OCI-LY7 (cell line): Measurements from ENCODE around the gene TUBAL3. TPM values are rescaled to one million over a fixed set of nuclear protein-coding genes. Genes with fewer than 3 reads are reported as not detected.

ENCODE experiments used
- BruUV-seq: library from RNA; stranded (reverse); fragments of 400-500 nt; replicated peaks from 2 replicates; lab custom pipeline; 2021; lab: Mats Ljungman, UMichigan
- CTCF ChIA-PET: fragments of 300-600 bp; sonication (Branson Sonifier 250); formaldehyde crosslinking; loops from one replicate; lab custom pipeline; 2022; ENCODE audit warnings: antibody characterized with exemption; ENCODE audit not compliant: unreplicated experiment; lab: Charles Lee
- POLR2A ChIA-PET: fragments of 300-600 bp; sonication (Branson Sonifier 250); formaldehyde crosslinking; loops from one replicate; lab custom pipeline; 2022; ENCODE audit warnings: antibody characterized with exemption; lab: Charles Lee
- DNase-seq: peaks from one replicate; pipeline ENCODE4 v3.0.0-alpha.2; 2015; ENCODE audit warnings: low spot score
- H2AFZ ChIP-seq: fragments of 200-600 bp; sonication (generic), shearing (Covaris generic); 2 replicates; pipeline ENCODE4 v1.6.1; 2014; ENCODE audit warnings: mild to moderate bottlenecking, antibody characterized with exemption, low read length, moderate library complexity
- H3K27ac ChIP-seq: fragments of 200-600 bp; sonication (generic); 2 replicates; pipeline ENCODE4 v1.5.1; 2014; ENCODE audit warnings: mixed run types, low read depth, mild to moderate bottlenecking, moderate library complexity, low read length, inconsistent platforms; ENCODE audit not compliant: poor library complexity, severe bottlenecking
- H3K36me3 ChIP-seq: fragments of 200-600 bp; sonication (generic); 2 replicates; pipeline ENCODE4 v1.6.1; 2014; ENCODE audit warnings: mild to moderate bottlenecking, antibody characterized with exemption, low read length, moderate library complexity, mixed read lengths; ENCODE audit not compliant: insufficient read depth
- H3K4me1 ChIP-seq: fragments of 200-600 bp; sonication (generic); 2 replicates; pipeline ENCODE4 v1.5.1; 2014; ENCODE audit warnings: mild to moderate bottlenecking, low read length; ENCODE audit not compliant: insufficient read depth, poor library complexity, severe bottlenecking
- H3K4me2 ChIP-seq: fragments of 200-600 bp; sonication (generic); 2 replicates; pipeline ENCODE4 v1.6.1; 2014; ENCODE audit warnings: mild to moderate bottlenecking, low read length
- H3K4me3 ChIP-seq: fragments of 200-600 bp; sonication (generic); 2 replicates; pipeline ENCODE4 v1.5.1; 2014; ENCODE audit warnings: mild to moderate bottlenecking, low read depth, low read length; ENCODE audit not compliant: poor library complexity, severe bottlenecking
- H3K79me2 ChIP-seq: fragments of 200-600 bp; sonication (generic); 2 replicates; pipeline ENCODE4 v1.6.1; 2016; ENCODE audit warnings: low read depth, mild to moderate bottlenecking, low read length, moderate library complexity, mixed read lengths; ENCODE audit not compliant: insufficient read depth
- H3K9me2 ChIP-seq: fragments of 200-600 bp; sonication (generic); 2 replicates; pipeline ENCODE4 v1.6.1; 2016; ENCODE audit warnings: mild to moderate bottlenecking, low read length, mixed read lengths; ENCODE audit not compliant: insufficient read depth
- H3K9me3 ChIP-seq: fragments of 200-600 bp; sonication (generic); 2 replicates; pipeline ENCODE4 v1.6.1; 2014; ENCODE audit warnings: mild to moderate bottlenecking, mixed run types, low read length, mixed read lengths
- H4K20me1 ChIP-seq: fragments of 200-600 bp; sonication (generic); 2 replicates; pipeline ENCODE4 v1.6.1; 2014; ENCODE audit warnings: mild to moderate bottlenecking, antibody characterized with exemption, low read length, moderate library complexity, mixed read lengths; ENCODE audit not compliant: insufficient read depth
- CTCF ChIP-seq: fragments of 200-600 bp; sonication (generic); conservative IDR thresholded peaks from 2 replicates; pipeline ENCODE4 v1.5.1; 2014; ENCODE audit warnings: mild to moderate bottlenecking, antibody characterized with exemption, low read length, moderate library complexity, mixed read lengths
- EZH2phosphoT487 ChIP-seq: fragments of 200-600 bp; sonication (generic); IDR thresholded peaks from 2 replicates; pipeline ENCODE4 v1.6.1; 2018; ENCODE audit warnings: low read depth, borderline replicate concordance, mild to moderate bottlenecking, mixed run types, antibody characterized with exemption, low read length, moderate library complexity, mixed read lengths
- intact Hi-C: fragments of 100-400 bp; cut with micrococcal nuclease; formaldehyde crosslinking; loops from one replicate; pipeline ENCODE4 v1.10.0; 2022; ENCODE audit not compliant: unreplicated experiment
- total RNA-seq, 2 experiments: library from RNA; depleted of rRNA in 1 of 2; stranded (reverse); fragments of >200 nt in 1 of 2; shearing (Covaris generic) in 1 of 2; gene quantifications; 2 replicates each; pipeline ENCODE4 v1.2.3, GENCODE V29; 2014 to 2022

Gene TUBAL3
- total RNA-seq, 2 experiments from 2014 or later: not detected

GRCh38 chr10:5396556-5397300 is 7.9 kb downstream of the TUBAL3 start:
- intact Hi-C loops: no loop called here
- Histone ChIP-seq H3K4me3 (no peak overlapping the region), H3K4me2 (no peak overlapping the region), H2AFZ (no peak overlapping the region), H3K27ac (no peak overlapping the region), H3K79me2 (no peaks in the 10 kb centered on the region), H4K20me1 (no peaks in the 10 kb centered on the region), H3K9me3 (peaks cover 2% of the 10 kb centered on the region; the same call in 1 of the 2 replicates), H3K4me1 (no peaks in the 10 kb centered on the region), H3K36me3 (no peaks in the 10 kb centered on the region), H3K9me2 (no peaks in the 10 kb centered on the region)
- ChIA-PET CTCF (no interaction called here), POLR2A (interaction anchor here (0.6 kb wide), 1 partner anchor 22 kb away, joined by 3 read pairs; no protein-coding TSS in a partner anchor)
- no peak for DNase-seq
- TF ChIP-seq EZH2phosphoT487 (no peak), CTCF (no peak)
- no TSS peak for BruUV-seq

- Histone ChIP-seq H3K4me2 (no peak overlapping the region), H4K20me1 (no peaks in the 10 kb centered on the region), H3K79me2 (no peaks in the 10 kb centered on the region), H3K4me3 (no peak overlapping the region), H2AFZ (no peak overlapping the region), H3K36me3 (no peaks in the 10 kb centered on the region), H3K9me2 (no peaks in the 10 kb centered on the region), H3K4me1 (no peaks in the 10 kb centered on the region), H3K9me3 (peaks cover 18% of the 10 kb centered on the region), H3K27ac (no peak overlapping the region)
- ChIA-PET CTCF (no interaction called here), POLR2A (no interaction called here)
- no peak for DNase-seq
- TF ChIP-seq EZH2phosphoT487: no peak
- no peak for TF ChIP-seq CTCF
- intact Hi-C loops: no loop called here
- BruUV-seq: no TSS peak
These were observed 9.5 kb downstream of the TUBAL3 start for GRCh38 chr10:5395168-5395567.

- intact Hi-C loops: no loop called here
- TF ChIP-seq CTCF (no peak), EZH2phosphoT487 (no peak)
- Histone ChIP-seq H3K4me2 (no peak overlapping the region), H2AFZ (no peak overlapping the region), H4K20me1 (no peaks in the 10 kb centered on the region), H3K4me1 (no peaks in the 10 kb centered on the region), H3K9me2 (no peaks in the 10 kb centered on the region), H3K36me3 (no peaks in the 10 kb centered on the region), H3K4me3 (no peak overlapping the region), H3K27ac (no peak overlapping the region), H3K9me3 (peaks cover 18% of the 10 kb centered on the region), H3K79me2 (no peaks in the 10 kb centered on the region)
- POLR2A ChIA-PET: no interaction called here
- BruUV-seq: no TSS peak
- CTCF ChIA-PET: no interaction called here
- no peak for DNase-seq
These were observed 11.1 kb downstream of the TUBAL3 start for GRCh38 chr10:5393529-5393928.
